Duodenal mucosa (tissue), 2 donors: ENCODE results near the gene SLC5A8.
"Not testable (repeated sequence)": the region's sequence is repeated elsewhere in the genome, so short reads cannot be mapped to it uniquely, and the experiment has no call there.

Experiments used
- H3K27ac ChIP-seq: one replicate; pipeline ENCODE4 v1.7.0; 2013; ENCODE audit warnings: low read depth, low read length
- H3K27me3 ChIP-seq, 2 donors: one replicate each; pipeline ENCODE4 v1.7.0; 2013; ENCODE audit warnings: low read length in 2 of 2, control low read depth in 1 of 2; ENCODE audit not compliant: insufficient read depth in 2 of 2, control insufficient read depth in 1 of 2
- H3K36me3 ChIP-seq, 2 donors: one replicate each; pipeline ENCODE4 v1.7.0; 2013; ENCODE audit warnings: low read length in 2 of 2, control low read depth in 1 of 2; ENCODE audit not compliant: insufficient read depth in 2 of 2, control insufficient read depth in 1 of 2
- H3K4me1 ChIP-seq, 2 donors: one replicate each; pipeline ENCODE4 v1.7.0; 2013; ENCODE audit warnings: low read length in 2 of 2, control low read depth in 1 of 2; ENCODE audit not compliant: insufficient read depth in 2 of 2, control insufficient read depth in 1 of 2
- H3K4me3 ChIP-seq, 2 donors: one replicate each; pipeline ENCODE4 v1.7.0; 2013; ENCODE audit warnings: low read length in 2 of 2, low read depth in 1 of 2
- H3K9ac ChIP-seq, 2 donors: one replicate each; pipeline ENCODE4 v1.7.0; 2013; ENCODE audit warnings: low read length in 2 of 2, low read depth in 1 of 2
- H3K9me3 ChIP-seq, 2 donors: one replicate each; pipeline ENCODE4 v1.7.0; 2013; ENCODE audit warnings: low read length in 2 of 2, control low read depth in 1 of 2; ENCODE audit not compliant: control insufficient read depth in 1 of 2

The SLC5A8 gene

GRCh38 chr12:101173197-101173749, 36.8 kb downstream of the SLC5A8 start:
- no peak overlapping the region for H3K27ac ChIP-seq

GRCh38 chr12:101172316-101172715, 37.7 kb downstream of the SLC5A8 start:
- Histone ChIP-seq H3K4me1 (peaks cover 3 to 9% of the 10 kb centered on the region in 2 donors), H3K36me3 (no peaks in the 10 kb centered on the region), H3K9me3 (no peaks in the 10 kb centered on the region), H3K27me3 (no peaks in the 10 kb centered on the region), H3K27ac (no peak overlapping the region), H3K9ac (no peak overlapping the region), H3K4me3 (no peak overlapping the region)

More at GRCh38 chr12:101173197-101173749, 36.8 kb downstream of the SLC5A8 start:
- Histone ChIP-seq H3K27me3 (no peaks in the 10 kb centered on the region), H3K9me3 (no peaks in the 10 kb centered on the region), H3K9ac (no peak overlapping the region), H3K4me3 (no peak overlapping the region), H3K4me1 (peaks cover 3 to 9% of the 10 kb centered on the region in 2 donors), H3K36me3 (no peaks in the 10 kb centered on the region)

DNA sequence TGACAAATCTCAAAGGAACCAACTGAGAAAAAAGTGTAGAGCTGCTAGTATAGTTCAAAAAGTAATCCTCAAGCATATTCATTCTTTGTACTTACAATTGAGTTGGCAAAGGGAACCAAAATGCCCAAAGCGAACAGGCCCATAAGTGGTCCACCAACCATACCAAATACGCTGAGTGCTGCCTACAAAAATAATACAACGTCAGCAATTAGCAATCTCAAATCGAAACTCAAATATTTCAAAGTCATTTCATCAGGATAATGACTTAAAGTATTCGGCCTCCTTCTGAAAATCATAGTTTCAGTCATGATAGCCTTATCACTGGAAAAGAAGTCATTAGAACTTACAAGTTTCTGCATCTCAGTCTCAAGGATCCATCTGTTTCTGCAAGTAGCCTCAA, 42.0 kb downstream of the SLC5A8 start:
- H3K27me3 ChIP-seq: no peaks in the 10 kb centered on the region
- no peak overlapping the region for H3K9ac ChIP-seq
- peaks cover 0 to 3% of the 10 kb centered on the region in 2 donors for H3K4me1 ChIP-seq
- H3K36me3 ChIP-seq: no peaks in the 10 kb centered on the region
- H3K27ac ChIP-seq: no peak overlapping the region
- H3K9me3 ChIP-seq: no peaks in the 10 kb centered on the region
- no peak overlapping the region for H3K4me3 ChIP-seq

- Histone ChIP-seq H3K9ac (no peak overlapping the region), H3K27me3 (no peaks in the 10 kb centered on the region), H3K9me3 (no peaks in the 10 kb centered on the region), H3K4me1 (peaks cover 0 to 3% of the 10 kb centered on the region in 2 donors), H3K4me3 (no peak overlapping the region), H3K27ac (no peak overlapping the region), H3K36me3 (no peaks in the 10 kb centered on the region)
These were observed 43.2 kb downstream of the SLC5A8 start for GRCh38 chr12:101166866-101167265.

DNA sequence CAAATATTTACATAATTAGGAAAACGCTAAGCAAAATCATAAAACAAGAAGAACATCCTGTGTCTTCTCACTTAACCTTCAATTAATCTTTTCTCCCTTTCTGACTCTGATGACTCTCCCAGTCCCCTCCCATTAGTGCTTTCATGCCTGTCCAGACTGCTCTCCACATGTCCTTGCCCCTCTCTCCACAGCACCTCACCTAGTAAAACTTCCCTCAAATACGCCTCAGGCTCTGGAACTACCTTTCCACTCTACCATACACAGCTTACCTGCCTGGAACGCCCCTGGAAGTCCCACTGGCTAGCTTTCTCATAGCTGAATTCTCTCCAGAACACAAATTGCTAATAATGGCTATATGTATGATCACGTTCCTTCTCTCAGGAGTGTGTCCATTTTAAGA, 44.7 kb downstream of the SLC5A8 start:
- no peak overlapping the region for H3K4me3 ChIP-seq
- peaks cover 0 to 3% of the 10 kb centered on the region in 2 donors for H3K4me1 ChIP-seq
- H3K9ac ChIP-seq: no peak overlapping the region
- H3K36me3 ChIP-seq: no peaks in the 10 kb centered on the region
- H3K27me3 ChIP-seq: no peaks in the 10 kb centered on the region
- H3K27ac ChIP-seq: no peak overlapping the region
- no peaks in the 10 kb centered on the region for H3K9me3 ChIP-seq

GRCh38 chr12:101145777-101146431, 64.1 kb downstream of the SLC5A8 start:
- H3K36me3 ChIP-seq, H3K9me3 ChIP-seq, H3K4me1 ChIP-seq, H3K4me3 ChIP-seq, H3K27me3 ChIP-seq, H3K27ac ChIP-seq, H3K9ac ChIP-seq: not testable (repeated sequence)

GRCh38 chr12:101127521-101128219, 82.4 kb downstream of the SLC5A8 start:
- no peaks in the 10 kb centered on the region for H3K36me3 ChIP-seq
- no peaks in the 10 kb centered on the region for H3K9me3 ChIP-seq
- no peaks in the 10 kb centered on the region for H3K27me3 ChIP-seq
- no peak overlapping the region for H3K27ac ChIP-seq
- no peaks in the 10 kb centered on the region for H3K4me1 ChIP-seq
- no peak overlapping the region for H3K4me3 ChIP-seq
- no peak overlapping the region for H3K9ac ChIP-seq

GRCh38 chr12:101117842-101118241, 92.2 kb downstream of the SLC5A8 start:
- no peaks in the 10 kb centered on the region for H3K4me1 ChIP-seq
- H3K4me3 ChIP-seq: no peak overlapping the region
- H3K9ac ChIP-seq: no peak overlapping the region
- no peaks in the 10 kb centered on the region for H3K9me3 ChIP-seq
- H3K27ac ChIP-seq: no peak overlapping the region
- H3K36me3 ChIP-seq: no peaks in the 10 kb centered on the region
- no peaks in the 10 kb centered on the region for H3K27me3 ChIP-seq

DNA sequence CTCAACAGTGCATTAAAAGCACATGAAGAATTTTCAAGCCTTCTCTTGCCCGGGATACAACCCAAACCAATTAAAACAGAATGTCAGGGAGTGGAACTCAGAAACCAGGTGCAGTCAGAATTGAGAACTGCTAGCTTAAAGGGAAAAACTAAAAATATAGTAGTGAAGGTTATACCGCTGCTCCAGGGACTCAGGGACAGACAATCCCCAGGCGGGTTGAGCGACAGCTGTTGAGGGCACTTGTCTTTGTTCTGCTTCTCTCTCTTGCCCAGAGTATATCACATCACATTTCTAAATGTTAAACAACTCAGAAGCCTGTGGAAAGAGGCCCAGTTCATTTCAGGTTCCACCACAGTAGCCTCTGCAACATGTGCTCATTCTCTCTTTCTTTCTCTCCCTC, 93.1 kb downstream of the SLC5A8 start:
- H3K27me3 ChIP-seq: no peaks in the 10 kb centered on the region
- no peaks in the 10 kb centered on the region for H3K4me1 ChIP-seq
- H3K4me3 ChIP-seq: no peak overlapping the region
- no peaks in the 10 kb centered on the region for H3K36me3 ChIP-seq
- no peak overlapping the region for H3K9ac ChIP-seq
- H3K9me3 ChIP-seq: no peaks in the 10 kb centered on the region
- H3K27ac ChIP-seq: no peak overlapping the region

DNA sequence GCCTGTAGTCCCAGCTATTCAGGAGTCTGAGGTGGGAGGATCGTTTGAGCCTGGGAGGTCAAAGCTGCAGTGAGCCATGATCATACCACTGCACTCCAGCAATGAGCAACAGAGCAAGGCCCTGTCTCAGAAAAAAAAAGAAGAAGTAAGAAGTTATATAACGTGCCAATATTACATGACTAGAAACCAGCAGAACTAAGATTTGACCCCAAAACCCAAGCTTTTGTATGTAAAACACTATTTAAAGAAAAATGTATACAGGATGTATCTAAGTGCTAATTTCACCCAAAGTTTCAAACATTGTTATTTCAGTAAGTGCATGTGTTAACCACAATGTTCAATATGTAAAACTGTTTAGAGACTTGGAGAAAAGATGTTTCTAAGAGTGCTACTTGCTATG, 94.7 kb downstream of the SLC5A8 start:
- Histone ChIP-seq H3K27ac (no peak overlapping the region), H3K36me3 (no peaks in the 10 kb centered on the region), H3K4me3 (no peak overlapping the region), H3K27me3 (no peaks in the 10 kb centered on the region), H3K9me3 (no peaks in the 10 kb centered on the region), H3K4me1 (no peaks in the 10 kb centered on the region), H3K9ac (no peak overlapping the region)
